Natural killer cell (primary cell): ENCODE measurements around the gene BCAM. TPM values are rescaled to one million over a fixed set of nuclear protein-coding genes. Genes with fewer than 3 reads are reported as not detected.

ENCODE experiments used
- ATAC-seq, 3 donors: fragments of 150-1000 bp in 2 of 3; fragments of 200-7000 bp in 1 of 3; cut with Tn5 transposase; 1 replicate in 1 of 3; 2 replicates in 2 of 3; pipeline ENCODE4 v1.10.0; 2021; ENCODE audit warnings: mild to moderate bottlenecking in 2 of 3, moderate library complexity in 2 of 3
- DNase-seq, 2 donors: peaks; one replicate each; pipeline versions ENCODE4 v3.0.0 to v3.0.0-alpha.2; 2013 to 2021; ENCODE audit warnings: mixed read lengths in 1 of 2
- H3K27ac ChIP-seq: one replicate; pipeline ENCODE4 v1.5.1; 2013; ENCODE audit warnings: mild to moderate bottlenecking, low read length
- H3K27me3 ChIP-seq: one replicate; pipeline ENCODE4 v1.6.1; 2013; ENCODE audit warnings: low read length; ENCODE audit not compliant: control insufficient read depth, insufficient read depth
- H3K36me3 ChIP-seq: one replicate; pipeline ENCODE4 v1.6.1; 2013; ENCODE audit warnings: low read length; ENCODE audit not compliant: control insufficient read depth, insufficient read depth
- H3K4me1 ChIP-seq: one replicate; pipeline ENCODE4 v1.6.1; 2013; ENCODE audit warnings: low read length; ENCODE audit not compliant: control insufficient read depth, insufficient read depth
- H3K4me3 ChIP-seq: one replicate; pipeline ENCODE4 v1.5.1; 2013; ENCODE audit warnings: low read length
- H3K9me3 ChIP-seq: one replicate; pipeline ENCODE4 v1.6.1; 2013; ENCODE audit warnings: low read length; ENCODE audit not compliant: control insufficient read depth, insufficient read depth
- H3K27ac Mint-ChIP-seq, 2 donors: one replicate each; pipeline ENCODE4 v1.8.0; 2022; ENCODE audit warnings: mild to moderate bottlenecking in 2 of 2, mixed read lengths in 2 of 2, moderate library complexity in 1 of 2
- H3K27me3 Mint-ChIP-seq, 2 donors: one replicate each; pipeline ENCODE4 v1.8.0; 2022; ENCODE audit warnings: low read depth in 2 of 2, mixed read lengths in 2 of 2
- H3K36me3 Mint-ChIP-seq: one replicate; pipeline ENCODE4 v1.8.0; 2022; ENCODE audit warnings: mixed read lengths
- H3K4me1 Mint-ChIP-seq, 2 donors: one replicate each; pipeline ENCODE4 v1.8.0; 2022; ENCODE audit warnings: mixed read lengths in 2 of 2
- H3K4me3 Mint-ChIP-seq: one replicate; pipeline ENCODE4 v1.8.0; 2022; ENCODE audit warnings: mild to moderate bottlenecking, moderate library complexity, mixed read lengths
- H3K9me3 Mint-ChIP-seq, 2 donors: one replicate each; pipeline ENCODE4 v1.8.0; 2022; ENCODE audit warnings: mixed read lengths in 2 of 2
- CTCF ChIP-seq: fragments of 200-600 bp; IDR thresholded peaks from one replicate; pipeline ENCODE4 v1.8.0; 2022; ENCODE audit warnings: antibody characterized with exemption
- WGBS: methylation state at CpG from one replicate; pipeline ENCODE4 v1.1.7; 2013; ENCODE audit warnings: missing lambda C conversion rate; ENCODE audit not compliant: insufficient coverage; 5-methylcytosine and 5-hydroxymethylcytosine counted together
- intact Hi-C: fragments of 100-400 bp; cut with micrococcal nuclease; formaldehyde crosslinking; loops from one replicate; pipeline ENCODE4 v1.14.2; 2022
- total RNA-seq, 4 donors: library from RNA; stranded (reverse); fragments of 120-200 nt in 1 of 4; gene quantifications; one replicate each; pipeline versions ENCODE4 v1.2.3 to v1.2.4, GENCODE V29; 2013 to 2022

The BCAM gene
- total RNA-seq, 3 donors from 2014 or later (not counting 1 experiment from before 2014, with no cell fraction given) = not detected

- Histone ChIP-seq H3K9me3 (no peaks in the 10 kb centered on the region), H3K4me3 (no peak overlapping the region), H3K36me3 (no peaks in the 10 kb centered on the region), H3K4me1 (peaks cover 6% of the 10 kb centered on the region), H3K27me3 (no peaks in the 10 kb centered on the region), H3K27ac (no peak overlapping the region)
- no peak for TF ChIP-seq CTCF
- no peak overlapping the region for H3K4me3 Mint-ChIP-seq
- intact Hi-C loops = loop anchor here (5.0 kb wide), 1 partner anchor 554 kb away; no protein-coding TSS in a partner anchor
- peaks cover 0 to 6% of the 10 kb centered on the region in 2 donors for H3K4me1 Mint-ChIP-seq
- no peak for DNase-seq
- WGBS = 97% methylated on average over 4 of the region's 4 CpGs
- H3K27me3 Mint-ChIP-seq = peaks cover 6 to 10% of the 10 kb centered on the region in 2 donors
- no peak overlapping the region for H3K27ac Mint-ChIP-seq
- no peak for ATAC-seq
- H3K9me3 Mint-ChIP-seq = no peaks in the 10 kb centered on the region
- H3K36me3 Mint-ChIP-seq = no peaks in the 10 kb centered on the region
These were observed 25.4 kb upstream of the BCAM start for GRCh38 chr19:44783545-44783944.

- intact Hi-C loops = no loop called here
- ATAC-seq = no peak
- Histone ChIP-seq H3K9me3 (no peaks in the 10 kb centered on the region), H3K27me3 (no peaks in the 10 kb centered on the region), H3K4me1 (peaks cover 6% of the 10 kb centered on the region), H3K27ac (no peak overlapping the region), H3K36me3 (no peaks in the 10 kb centered on the region), H3K4me3 (no peak overlapping the region)
- DNase-seq = no peak
- H3K36me3 Mint-ChIP-seq = no peaks in the 10 kb centered on the region
- WGBS = 91% methylated on average over 3 of the region's 3 CpGs
- H3K27me3 Mint-ChIP-seq = peaks cover 6% of the 10 kb centered on the region in 2 donors
- TF ChIP-seq CTCF = no peak
- no peak overlapping the region for H3K4me3 Mint-ChIP-seq
- H3K4me1 Mint-ChIP-seq = peaks cover 0 to 6% of the 10 kb centered on the region in 2 donors
- no peaks in the 10 kb centered on the region for H3K9me3 Mint-ChIP-seq
- no peak overlapping the region for H3K27ac Mint-ChIP-seq
These were observed 23.6 kb upstream of the BCAM start for GRCh38 chr19:44785271-44785670.

GRCh38 chr19:44785993-44786392, 22.9 kb upstream of the BCAM start:
- peaks cover 0 to 6% of the 10 kb centered on the region in 2 donors for H3K4me1 Mint-ChIP-seq
- no peaks in the 10 kb centered on the region for H3K36me3 ChIP-seq
- H3K4me3 ChIP-seq = no peak overlapping the region
- H3K27ac ChIP-seq = no peak overlapping the region
- no peaks in the 10 kb centered on the region for H3K9me3 Mint-ChIP-seq
- H3K27me3 Mint-ChIP-seq = peaks cover 6% of the 10 kb centered on the region in 2 donors
- no peaks in the 10 kb centered on the region for H3K27me3 ChIP-seq
- no peak for TF ChIP-seq CTCF
- peaks cover 6% of the 10 kb centered on the region for H3K4me1 ChIP-seq
- ATAC-seq (no peak), DNase-seq (no peak)
- H3K9me3 ChIP-seq = no peaks in the 10 kb centered on the region
- no peak overlapping the region for H3K27ac Mint-ChIP-seq
- H3K4me3 Mint-ChIP-seq = no peak overlapping the region
- 92% methylated on average over 15 of the region's 15 CpGs for WGBS
- intact Hi-C loops = no loop called here
- H3K36me3 Mint-ChIP-seq = no peaks in the 10 kb centered on the region

GRCh38 chr19:44788971-44789370, 19.9 kb upstream of the BCAM start:
- no peak for TF ChIP-seq CTCF

More at GRCh38 chr19:44788971-44789370, 19.9 kb upstream of the BCAM start:
- Mint-ChIP-seq H3K4me3 (no peak overlapping the region), H3K4me1 (peaks cover 0 to 6% of the 10 kb centered on the region in 2 donors), H3K9me3 (no peaks in the 10 kb centered on the region), H3K27me3 (peaks cover 5 to 6% of the 10 kb centered on the region in 2 donors), H3K36me3 (no peaks in the 10 kb centered on the region), H3K27ac (no peak overlapping the region)
- Histone ChIP-seq H3K4me3 (no peak overlapping the region), H3K9me3 (no peaks in the 10 kb centered on the region), H3K27me3 (no peaks in the 10 kb centered on the region), H3K36me3 (no peaks in the 10 kb centered on the region), H3K4me1 (peaks cover 6% of the 10 kb centered on the region), H3K27ac (no peak overlapping the region)
- 82% methylated on average over 6 of the region's 6 CpGs for WGBS
- ATAC-seq (peak in 1 of 3 donors; percentile 21), DNase-seq (no peak)
- intact Hi-C loops = no loop called here
